ENCODE results near the gene IGSF23. TPM values are rescaled to one million over a fixed set of nuclear protein-coding genes. Genes with fewer than 3 reads are reported as not detected.
A peak's percentile ranks its signal among the peaks of the same experiment; 100 is the strongest.

IGSF23 gene
- total RNA-seq, 6 donors from 2014 or later = not detected

DNA sequence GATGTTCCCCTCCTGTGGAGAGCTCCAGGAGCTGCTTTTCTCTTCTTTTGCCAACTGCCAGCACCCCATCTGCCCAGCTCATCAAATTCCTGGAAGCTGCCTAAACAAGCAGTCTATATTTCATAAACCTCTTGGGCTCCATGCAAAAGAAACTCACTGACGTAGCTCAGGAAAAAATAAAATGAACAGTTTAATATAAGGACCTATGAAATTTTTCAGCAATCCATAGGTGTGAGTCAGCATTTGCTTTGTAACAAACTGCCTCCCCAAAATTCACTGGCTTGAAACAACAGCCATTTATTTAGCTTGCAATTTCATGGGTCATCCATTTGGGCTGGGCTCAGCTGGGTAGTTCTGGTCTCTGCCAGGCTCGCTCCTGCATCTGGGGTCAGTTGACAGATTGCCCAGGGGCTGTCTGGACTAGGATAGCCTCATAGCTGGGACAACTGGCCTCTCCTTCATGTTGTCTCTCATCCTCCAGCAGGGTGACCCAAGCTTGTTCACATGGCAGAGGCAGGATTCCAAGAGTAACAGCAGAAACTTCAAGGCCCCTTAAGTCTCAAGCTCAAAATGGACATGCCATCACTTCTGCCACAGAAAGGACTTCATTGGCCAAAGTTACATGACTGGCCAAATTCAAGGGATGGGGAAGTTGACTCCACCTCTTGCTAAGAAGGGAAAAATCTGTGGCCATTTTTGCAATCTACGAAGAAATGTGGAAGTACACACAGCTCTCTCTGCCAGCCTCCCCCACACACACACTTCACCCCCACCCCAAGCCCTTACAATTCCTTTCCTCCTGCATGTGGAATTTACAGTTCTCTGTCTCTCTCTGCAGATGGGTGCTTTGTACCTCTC, 22.4 kb downstream of the IGSF23 start:
- no peaks in the 10 kb centered on the region for H3K36me3 ChIP-seq
- TF ChIP-seq, protein P1, sequence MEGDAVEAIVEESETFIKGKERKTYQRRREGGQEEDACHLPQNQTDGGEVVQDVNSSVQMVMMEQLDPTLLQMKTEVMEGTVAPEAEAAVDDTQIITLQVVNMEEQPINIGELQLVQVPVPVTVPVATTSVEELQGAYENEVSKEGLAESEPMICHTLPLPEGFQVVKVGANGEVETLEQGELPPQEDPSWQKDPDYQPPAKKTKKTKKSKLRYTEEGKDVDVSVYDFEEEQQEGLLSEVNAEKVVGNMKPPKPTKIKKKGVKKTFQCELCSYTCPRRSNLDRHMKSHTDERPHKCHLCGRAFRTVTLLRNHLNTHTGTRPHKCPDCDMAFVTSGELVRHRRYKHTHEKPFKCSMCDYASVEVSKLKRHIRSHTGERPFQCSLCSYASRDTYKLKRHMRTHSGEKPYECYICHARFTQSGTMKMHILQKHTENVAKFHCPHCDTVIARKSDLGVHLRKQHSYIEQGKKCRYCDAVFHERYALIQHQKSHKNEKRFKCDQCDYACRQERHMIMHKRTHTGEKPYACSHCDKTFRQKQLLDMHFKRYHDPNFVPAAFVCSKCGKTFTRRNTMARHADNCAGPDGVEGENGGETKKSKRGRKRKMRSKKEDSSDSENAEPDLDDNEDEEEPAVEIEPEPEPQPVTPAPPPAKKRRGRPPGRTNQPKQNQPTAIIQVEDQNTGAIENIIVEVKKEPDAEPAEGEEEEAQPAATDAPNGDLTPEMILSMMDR (IDR thresholded peaks at IDR 0.05) = no peak
- TF ChIP-seq POLR2AphosphoS5 (IDR thresholded peaks at IDR 0.05) (no peak), EP300 (IDR thresholded peaks at IDR 0.05) (no peak), POLR2A (IDR thresholded peaks at IDR 0.05) (no peak)
- ATAC-seq (ENCODE audit: low FRiP score in 2 of 2) = peak in 1 of 2 donors; percentile 76
- WGBS, 2 donors = 61 to 81% methylated on average over 2 to 3 of the region's 3 CpGs
- peaks cover 5 to 22% (median 11%) of the 10 kb centered on the region in 4 donors for H3K4me1 ChIP-seq
- H3K4me3 ChIP-seq = no peak overlapping the region
- no peaks in the 10 kb centered on the region for H3K9me3 ChIP-seq
- DNase-seq = no peak
- no peaks in the 10 kb centered on the region for H3K27me3 ChIP-seq
- H3K27ac ChIP-seq = no peak overlapping the region

DNA sequence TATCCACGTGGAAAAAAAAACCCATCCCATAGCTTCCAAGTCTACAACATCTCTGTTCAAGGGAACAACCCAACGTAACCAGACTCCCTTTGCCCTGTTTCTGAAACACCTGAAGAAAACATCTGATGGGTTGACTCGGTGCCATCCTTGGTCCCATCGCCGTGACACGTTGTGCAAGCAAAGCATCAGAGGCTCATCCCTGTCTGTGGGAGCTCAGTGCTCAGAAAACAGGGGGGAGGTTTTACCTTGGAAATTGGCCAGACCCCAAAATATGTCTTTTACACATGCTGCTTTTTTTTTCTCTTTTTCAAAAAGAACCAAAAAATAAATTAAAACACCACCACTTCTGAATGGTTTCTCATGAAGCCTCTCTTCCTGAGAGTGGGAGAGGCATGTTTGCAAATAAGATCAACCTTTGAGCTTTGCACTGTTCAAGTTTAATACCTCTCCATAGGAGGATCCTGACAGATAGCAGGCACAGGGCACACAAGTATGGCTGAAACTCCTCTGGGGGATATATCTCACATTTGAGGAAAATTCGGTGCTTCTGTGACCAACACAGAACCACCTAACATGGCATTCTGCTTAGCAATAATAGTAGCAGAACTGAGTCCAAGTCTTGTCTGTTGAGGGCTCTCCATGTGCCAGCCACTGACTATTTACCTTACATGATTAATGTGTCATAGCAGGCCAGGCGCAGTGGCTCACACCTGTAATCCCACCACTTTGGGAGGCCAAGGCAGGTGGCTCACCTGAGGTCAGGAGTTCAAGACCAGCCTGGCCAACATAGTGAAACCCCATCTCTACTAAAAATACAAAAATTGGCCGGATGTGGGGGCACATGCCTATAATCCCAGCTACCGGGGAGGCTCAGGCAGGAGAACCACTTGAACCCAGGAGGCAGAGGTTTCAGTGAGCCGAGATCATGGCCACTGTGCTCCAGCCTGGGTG, 23.4 kb downstream of the IGSF23 start:
- DNase-seq = no peak
- WGBS, 2 donors = 79 to 88% methylated on average over 11 of the region's 11 CpGs
- no peak for ATAC-seq (ENCODE audit: low FRiP score in 2 of 2)
- no peaks in the 10 kb centered on the region for H3K36me3 ChIP-seq
- H3K4me3 ChIP-seq = no peak overlapping the region
- no peaks in the 10 kb centered on the region for H3K27me3 ChIP-seq
- no peak overlapping the region for H3K27ac ChIP-seq
- TF ChIP-seq POLR2AphosphoS5 (IDR thresholded peaks at IDR 0.05) = no peak
- no peak for TF ChIP-seq EP300 (IDR thresholded peaks at IDR 0.05)
- TF ChIP-seq POLR2A (IDR thresholded peaks at IDR 0.05) = no peak
- TF ChIP-seq, protein P1 (IDR thresholded peaks at IDR 0.05) = no peak
- peaks cover 5 to 22% (median 11%) of the 10 kb centered on the region in 4 donors for H3K4me1 ChIP-seq
- H3K9me3 ChIP-seq = no peaks in the 10 kb centered on the region

DNA sequence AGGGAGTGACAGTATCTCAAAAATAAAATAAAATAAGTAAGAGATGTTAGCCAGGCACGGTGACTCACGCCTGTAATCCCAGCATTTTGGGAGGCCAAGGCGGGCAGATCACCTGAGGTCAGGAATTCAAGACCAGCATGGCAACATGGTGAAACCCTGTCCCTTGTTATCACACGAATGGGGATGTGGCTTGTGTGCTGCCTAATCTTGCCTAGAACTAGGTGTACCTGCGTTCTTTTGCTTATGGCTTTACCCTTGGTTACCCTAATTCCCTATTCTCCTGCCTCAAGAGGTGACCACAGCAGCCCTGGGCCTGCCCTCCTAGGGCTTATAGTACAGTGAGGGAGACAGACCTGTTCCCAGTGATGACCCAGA, 24.0 kb downstream of the IGSF23 start:
- no peak for ATAC-seq (ENCODE audit: low FRiP score in 2 of 2)
- TF ChIP-seq EP300 (IDR thresholded peaks at IDR 0.05) (no peak), POLR2A (IDR thresholded peaks at IDR 0.05) (no peak), POLR2AphosphoS5 (IDR thresholded peaks at IDR 0.05) (no peak)
- TF ChIP-seq, protein P1 (IDR thresholded peaks at IDR 0.05) = no peak
- Histone ChIP-seq H3K4me1 (peaks cover 5 to 22% (median 11%) of the 10 kb centered on the region in 4 donors), H3K27ac (no peak overlapping the region), H3K36me3 (no peaks in the 10 kb centered on the region), H3K9me3 (no peaks in the 10 kb centered on the region), H3K27me3 (no peaks in the 10 kb centered on the region), H3K4me3 (no peak overlapping the region)
- DNase-seq = no peak
- 94 to 96% methylated on average over 5 of the region's 5 CpGs for WGBS, 2 donors

DNA sequence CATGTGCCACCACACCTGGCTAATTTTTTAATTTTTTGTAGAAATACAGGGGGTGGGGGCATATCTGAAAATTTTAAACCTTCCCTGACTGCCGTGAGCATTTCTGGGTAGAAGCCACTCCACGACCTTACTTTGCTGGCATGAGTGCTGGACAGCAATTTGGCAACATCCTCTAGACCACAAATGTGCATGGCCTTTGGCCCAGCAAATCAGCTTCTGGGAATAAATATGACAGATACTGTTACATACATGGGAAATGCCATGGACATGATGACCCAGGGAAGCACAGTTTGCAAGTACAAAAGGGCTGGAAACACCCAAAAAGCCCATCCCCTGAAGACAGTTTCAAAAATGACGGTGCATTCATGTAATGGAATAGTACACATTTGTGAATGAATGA, 27.2 kb downstream of the IGSF23 start:
- Histone ChIP-seq H3K4me1 (peaks cover 3 to 13% (median 6%) of the 10 kb centered on the region in 4 donors), H3K4me3 (no peak overlapping the region), H3K9me3 (no peaks in the 10 kb centered on the region), H3K27ac (no peak overlapping the region), H3K36me3 (no peaks in the 10 kb centered on the region), H3K27me3 (no peaks in the 10 kb centered on the region)
- ATAC-seq (ENCODE audit: low FRiP score in 2 of 2) = no peak
- no peak for DNase-seq
- no peak for TF ChIP-seq POLR2A (IDR thresholded peaks at IDR 0.05)
- TF ChIP-seq, protein P1 (IDR thresholded peaks at IDR 0.05) = no peak
- no peak for TF ChIP-seq POLR2AphosphoS5 (IDR thresholded peaks at IDR 0.05)
- no peak for TF ChIP-seq EP300 (IDR thresholded peaks at IDR 0.05)
- WGBS, 2 donors = 38 to 69% methylated on average over 2 to 3 of the region's 3 CpGs

Data from upper lobe of left lung (tissue), 6 donors.